Esophagus muscularis mucosa (tissue), 4 donors: ENCODE results near the gene MIR17HG. TPM values are rescaled to one million over a fixed set of nuclear protein-coding genes. Genes with fewer than 3 reads are reported as not detected.

ENCODE experiments used
- DNase-seq: peaks from one replicate; pipeline ENCODE4 v3.0.0-alpha.2; 2017; ENCODE audit errors: extremely low spot score
- H3K27ac ChIP-seq, 4 donors: fragments of 200-600 bp; sonication (generic); replicated peaks in 1 of 4; 1 replicate in 3 of 4; 2 replicates in 1 of 4; pipeline ENCODE4 v1.5.1; 2016 to 2019; ENCODE audit warnings: mild to moderate bottlenecking in 1 of 4
- H3K27me3 ChIP-seq, 4 donors: fragments of 200-600 bp; sonication (generic); one replicate each; pipeline versions ENCODE4 v1.5.1 to v1.6.0; 2016 to 2019
- H3K36me3 ChIP-seq, 4 donors: fragments of 200-600 bp; sonication (generic); one replicate each; pipeline ENCODE4 v1.5.1; 2016 to 2019
- H3K4me1 ChIP-seq, 4 donors: fragments of 200-600 bp; sonication (generic); one replicate each; pipeline ENCODE4 v1.5.1; 2016 to 2019
- H3K4me3 ChIP-seq, 4 donors: fragments of 200-600 bp; sonication (generic); 1 replicate in 2 of 4; 2 replicates in 2 of 4; pipeline ENCODE4 v1.5.1; 2016 to 2019; ENCODE audit warnings: mild to moderate bottlenecking in 4 of 4, moderate library complexity in 1 of 4
- H3K9me3 ChIP-seq, 4 donors: fragments of 200-600 bp; sonication (generic); 1 replicate in 3 of 4; 2 replicates in 1 of 4; pipeline ENCODE4 v1.5.1; 2016 to 2019
- CTCF ChIP-seq, 3 experiments: fragments of 200-600 bp in 2 of 3; fragments of 450-650 bp in 1 of 3; sonication (generic) in 2 of 3; IDR thresholded peaks; one replicate each; pipeline ENCODE4 v1.5.1; 2017 to 2019; ENCODE audit warnings: antibody characterized with exemption in 3 of 3, mild to moderate bottlenecking in 2 of 3, moderate library complexity in 1 of 3
- EP300 ChIP-seq: sonication (generic); formaldehyde crosslinking; IDR thresholded peaks from one replicate; pipeline ENCODE4 v1.6.1; 2017; ENCODE audit warnings: antibody characterized with exemption
- POLR2A ChIP-seq: fragments of 450-650 bp; IDR thresholded peaks from one replicate; pipeline ENCODE4 v1.6.1; 2017; ENCODE audit warnings: antibody characterized with exemption, moderate library complexity, mild to moderate bottlenecking, low read depth
- POLR2AphosphoS5 ChIP-seq, 2 donors: sonication (generic); formaldehyde crosslinking; IDR thresholded peaks; one replicate each; pipeline ENCODE4 v1.6.1; 2017; ENCODE audit warnings: antibody characterized with exemption in 2 of 2
- WGBS: methylation state at CpG from one replicate; pipeline ENCODE4 v1.1.5; 2018; 5-methylcytosine and 5-hydroxymethylcytosine counted together
- intact Hi-C: fragments of 100-400 bp; cut with DNase I; formaldehyde crosslinking; loops from one replicate; pipeline ENCODE4 v1.15.1; 2023
- total RNA-seq, 4 donors: library from RNA; depleted of rRNA; stranded (reverse); fragments of >200 nt; gene quantifications; one replicate each; pipeline versions ENCODE4 v1.1.0 to v1.2.1, GENCODE V29; 2016

Gene MIR17HG
- total RNA-seq, 4 donors from 2014 or later, result 0.45 to 6.6 (median 1.9) TPM

GRCh38 chr13:91400063-91400399 is 52.5 kb downstream of the MIR17HG start:
- H3K4me3 ChIP-seq, result no peak overlapping the region
- TF ChIP-seq CTCF (IDR thresholded peaks at IDR 0.05) (no peak), POLR2AphosphoS5 (IDR thresholded peaks at IDR 0.05) (no peak), EP300 (no peak), POLR2A (no peak)
- no peaks in the 10 kb centered on the region for H3K9me3 ChIP-seq
- H3K27ac ChIP-seq, result no peak overlapping the region
- intact Hi-C loops, result no loop called here
- H3K36me3 ChIP-seq, result no peaks in the 10 kb centered on the region
- H3K27me3 ChIP-seq, result peaks cover 0 to 56% (median 22%) of the 10 kb centered on the region in 4 donors
- 66% methylated on average over 6 of the region's 6 CpGs for WGBS
- DNase-seq, result no peak
- H3K4me1 ChIP-seq, result peaks cover 11 to 19% (median 17%) of the 10 kb centered on the region in 4 donors

GRCh38 chr13:91400671-91401070 is 53.2 kb downstream of the MIR17HG start:
- 73% methylated on average over 3 of the region's 3 CpGs for WGBS
- Histone ChIP-seq H3K9me3 (no peaks in the 10 kb centered on the region), H3K36me3 (no peaks in the 10 kb centered on the region), H3K4me1 (peaks cover 11 to 19% (median 17%) of the 10 kb centered on the region in 4 donors), H3K27me3 (peaks cover 0 to 49% (median 19%) of the 10 kb centered on the region in 4 donors), H3K4me3 (no peak overlapping the region), H3K27ac (no peak overlapping the region)
- intact Hi-C loops, result no loop called here
- no peak for DNase-seq
- no peak for TF ChIP-seq EP300
- TF ChIP-seq POLR2AphosphoS5 (IDR thresholded peaks at IDR 0.05), result no peak
- no peak for TF ChIP-seq POLR2A
- no peak for TF ChIP-seq CTCF (IDR thresholded peaks at IDR 0.05)

- Histone ChIP-seq H3K36me3 (no peaks in the 10 kb centered on the region), H3K27ac (no peak overlapping the region), H3K4me1 (peaks cover 11 to 19% (median 17%) of the 10 kb centered on the region in 4 donors), H3K27me3 (peaks cover 0 to 37% (median 11%) of the 10 kb centered on the region in 4 donors), H3K4me3 (no peak overlapping the region), H3K9me3 (no peaks in the 10 kb centered on the region)
- intact Hi-C loops, result no loop called here
- TF ChIP-seq POLR2AphosphoS5 (IDR thresholded peaks at IDR 0.05) (no peak), CTCF (IDR thresholded peaks at IDR 0.05) (no peak), POLR2A (no peak), EP300 (no peak)
- DNase-seq, result no peak
- 70% methylated on average over 2 of the region's 2 CpGs for WGBS
Observed at GRCh38 chr13:91401920-91402319, 54.4 kb downstream of the MIR17HG start.

Other genes with a start within 250 kb of the MIR17HG start
- gene GPC5, start 50.9 kb downstream of the MIR17HG start, total RNA-seq, result under 1 TPM in 3 of 4 donors, not detected in 1; 0.13 to 0.42 (median 0.33) TPM